Hematopoietic multipotent progenitor cell treated with erythropoietin and hydrocortisone succinate and interleukin-3 and kit ligand, for 8 days (in vitro differentiated cells): ENCODE results near the gene ABI2.

ENCODE experiments used
- DNase-seq: peaks from one replicate; pipeline ENCODE4 v3.0.0-alpha.2; 2015

Gene ABI2

GRCh38 chr2:203431391-203432185 lies 103.4 kb downstream of the ABI2 start:
- DNase-seq: no peak

DNA sequence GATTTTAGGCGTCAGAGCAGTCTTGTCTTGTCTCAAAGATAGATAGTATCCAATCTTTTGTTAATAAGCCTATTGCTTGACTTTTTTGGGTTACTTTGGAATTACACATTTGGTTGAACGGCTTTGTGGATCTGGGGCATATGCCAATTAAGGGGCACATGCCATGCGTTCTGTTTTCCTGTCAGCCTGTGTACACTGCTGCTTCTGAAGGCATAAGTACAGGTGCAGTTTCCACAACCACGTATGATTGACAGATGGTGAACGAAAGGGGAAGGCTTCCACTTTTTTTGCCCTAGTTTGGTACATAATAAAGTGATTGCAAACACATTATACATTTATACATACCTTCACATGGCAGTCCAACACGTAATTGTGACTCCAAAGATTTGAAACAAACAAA lies 104.6 kb downstream of the ABI2 start:
- no peak for DNase-seq

DNA sequence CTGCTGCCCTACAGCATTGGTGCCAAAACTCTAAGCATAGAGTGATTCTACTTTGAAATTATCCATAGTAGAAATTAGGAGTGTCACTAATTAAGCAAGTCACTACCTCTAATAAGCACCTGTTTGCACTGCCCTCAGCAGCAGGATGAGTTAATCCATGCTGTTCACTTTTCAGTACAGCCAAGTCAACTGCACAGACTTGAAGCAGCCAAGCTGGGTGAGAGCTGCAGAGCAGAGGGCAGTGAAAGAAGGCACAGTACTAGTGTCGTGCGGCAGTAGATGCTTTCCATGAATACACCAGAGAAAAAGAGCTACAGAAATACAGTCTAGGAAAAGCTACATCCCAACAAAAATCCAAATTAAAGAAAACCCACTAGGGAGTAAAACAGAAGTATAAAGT lies 108.3 kb downstream of the ABI2 start:
- no peak for DNase-seq

GRCh38 chr2:203437511-203437910 lies 109.3 kb downstream of the ABI2 start:
- no peak for DNase-seq

DNA sequence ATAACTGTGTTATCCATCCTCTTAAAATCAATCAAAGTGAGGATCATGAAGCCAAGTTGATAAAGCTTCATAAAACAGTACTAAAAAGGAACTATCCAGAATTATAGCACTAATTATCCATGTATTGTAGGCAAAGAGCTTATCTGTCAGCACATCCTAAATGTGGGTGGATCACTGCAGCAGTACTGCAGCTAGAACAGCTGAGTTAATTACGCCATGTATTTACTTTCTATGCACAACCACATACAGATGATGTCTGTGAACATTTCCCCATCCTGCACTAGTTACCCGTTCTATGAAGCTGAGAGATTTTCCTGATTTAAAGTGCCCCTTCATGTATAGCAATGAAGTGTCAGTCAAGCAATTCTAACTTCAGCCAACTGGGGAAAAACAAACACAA lies 110.3 kb downstream of the ABI2 start:
- no peak for DNase-seq

- no peak for DNase-seq
Measured at GRCh38 chr2:203440671-203441070, 112.5 kb downstream of the ABI2 start.

- DNase-seq: no peak
Measured at GRCh38 chr2:203441463-203441862, 113.3 kb downstream of the ABI2 start.

- DNase-seq: no peak
Measured at GRCh38 chr2:203442463-203442862, 114.3 kb downstream of the ABI2 start.

DNA sequence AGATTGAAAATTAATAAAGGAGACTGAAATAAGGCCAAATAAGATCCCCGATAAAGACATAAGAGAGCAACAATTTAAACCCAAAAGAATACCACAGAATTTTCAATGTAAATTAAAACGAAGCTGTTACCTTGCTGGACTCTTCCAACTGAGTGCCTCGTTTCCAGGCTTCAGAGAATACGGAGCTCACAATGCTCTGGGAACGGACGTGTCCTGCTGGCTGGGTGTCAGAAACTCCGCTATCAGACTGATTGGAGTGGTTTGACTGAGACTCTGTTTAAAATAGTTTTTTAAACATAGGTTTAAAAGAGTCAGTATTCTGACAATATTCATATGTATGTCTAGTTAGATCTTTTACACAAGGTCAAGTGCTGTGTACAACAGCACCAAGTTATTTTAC lies 116.5 kb downstream of the ABI2 start:
- DNase-seq: no peak

DNA sequence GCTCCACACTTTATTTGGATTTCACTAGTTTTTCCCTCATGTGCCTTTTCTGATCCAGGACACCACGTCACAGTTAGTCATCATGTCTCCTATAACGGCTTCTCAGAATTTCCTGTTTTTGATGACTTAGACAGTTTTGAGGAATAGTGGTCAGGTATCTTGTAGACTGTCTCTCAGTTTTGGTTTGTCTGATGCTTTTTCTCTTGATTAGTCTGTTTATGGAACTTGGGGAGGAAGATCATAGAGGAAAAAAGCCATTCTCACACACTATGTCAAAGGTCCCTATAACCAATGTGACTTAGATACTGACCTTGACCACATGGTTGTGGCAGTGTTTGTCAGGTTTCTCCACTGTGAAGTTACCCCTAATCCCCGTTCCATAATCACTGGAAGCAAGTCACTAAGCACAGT lies 117.9 kb downstream of the ABI2 start:
- no peak for DNase-seq

- no peak for DNase-seq
Measured at GRCh38 chr2:203446780-203447179, 118.6 kb downstream of the ABI2 start.

GRCh38 chr2:203450561-203450960 lies 122.4 kb downstream of the ABI2 start:
- DNase-seq: no peak

DNA sequence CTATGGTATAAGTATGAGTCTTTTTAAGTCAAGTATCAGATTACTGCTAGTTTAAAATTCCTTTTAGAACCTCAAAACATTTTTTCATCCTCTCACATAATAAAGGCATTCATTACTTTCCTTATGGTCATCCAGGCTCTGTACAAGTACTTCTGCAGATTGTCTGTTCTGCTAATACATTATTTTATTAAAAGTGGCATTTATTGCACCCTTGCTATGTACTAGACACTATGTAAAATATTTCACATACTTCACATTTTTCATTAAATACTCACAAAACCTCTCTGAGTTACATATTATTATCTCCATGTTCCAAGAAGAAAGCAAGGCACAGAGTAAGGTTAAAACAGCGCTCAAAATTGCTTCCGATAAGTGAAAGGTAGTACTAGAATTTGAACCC lies 122.8 kb downstream of the ABI2 start:
- DNase-seq: no peak

DNA sequence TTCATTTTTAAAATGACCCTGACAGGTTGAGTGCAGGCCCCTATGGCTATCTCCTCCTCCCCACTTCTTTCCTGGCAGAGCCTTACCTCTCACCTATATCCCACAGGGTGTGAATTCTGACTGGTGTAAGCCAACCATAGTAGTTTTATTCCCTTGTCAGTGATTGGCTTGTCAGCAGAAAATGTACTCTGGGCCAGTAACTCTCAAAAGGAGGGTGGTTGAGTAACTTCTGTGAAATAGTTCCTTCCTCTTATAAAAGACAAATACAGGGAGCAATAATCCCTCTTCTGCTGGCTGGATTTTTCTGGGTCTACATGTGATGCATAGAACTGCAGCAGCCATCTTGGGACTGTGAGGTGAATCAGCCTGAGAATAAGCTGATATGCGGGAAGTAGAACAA lies 123.5 kb downstream of the ABI2 start:
- DNase-seq: no peak

GRCh38 chr2:203453858-203454451 lies 125.8 kb downstream of the ABI2 start:
- peak; percentile 70 for DNase-seq

DNA sequence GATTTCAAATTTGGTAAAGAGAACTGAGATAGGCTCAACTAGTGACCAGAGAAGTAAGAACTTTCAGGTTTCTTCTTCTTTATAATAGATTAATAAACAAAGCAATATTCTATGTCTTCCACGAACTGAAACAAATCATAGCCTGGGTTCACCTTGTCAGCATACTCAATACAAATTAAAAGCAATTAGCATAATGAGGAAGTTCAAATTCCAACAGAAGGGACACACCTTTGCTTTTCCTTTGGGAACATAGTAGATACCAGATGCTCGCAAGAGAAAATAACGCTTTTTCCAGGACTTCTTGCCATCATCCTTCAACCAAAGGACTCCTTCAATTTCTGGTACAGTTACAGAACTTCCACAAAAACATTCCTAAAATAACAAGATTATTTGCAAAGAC lies 127.0 kb downstream of the ABI2 start:
- DNase-seq: no peak

GRCh38 chr2:203461746-203462145 lies 133.6 kb downstream of the ABI2 start:
- DNase-seq: no peak

- DNase-seq: no peak
Measured at GRCh38 chr2:203462308-203462707, 134.1 kb downstream of the ABI2 start.

GRCh38 chr2:203463266-203463678 lies 135.1 kb downstream of the ABI2 start:
- DNase-seq: no peak

GRCh38 chr2:203469546-203469945 lies 141.4 kb downstream of the ABI2 start:
- DNase-seq: no peak

DNA sequence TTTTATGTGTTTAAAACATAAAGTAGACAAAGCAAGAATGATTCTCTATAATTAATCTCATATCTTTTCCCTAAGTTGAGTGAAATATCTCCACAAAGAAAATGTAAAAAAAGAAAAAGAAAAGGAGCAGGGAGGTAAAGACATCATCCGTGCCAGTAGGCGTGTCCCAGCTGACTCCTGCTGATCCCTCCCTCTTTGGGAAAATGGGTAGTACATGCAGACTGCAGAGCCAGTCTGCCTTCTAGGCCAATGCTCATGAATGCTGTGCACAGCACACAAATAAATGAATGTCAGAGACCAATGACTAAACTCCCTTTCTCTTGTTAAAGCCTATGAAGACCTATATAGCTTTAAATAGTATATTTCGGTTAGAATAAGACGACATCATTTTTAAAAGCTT lies 142.2 kb downstream of the ABI2 start:
- DNase-seq: no peak

- DNase-seq: no peak
Measured at GRCh38 chr2:203471323-203471722, 143.1 kb downstream of the ABI2 start.

DNA sequence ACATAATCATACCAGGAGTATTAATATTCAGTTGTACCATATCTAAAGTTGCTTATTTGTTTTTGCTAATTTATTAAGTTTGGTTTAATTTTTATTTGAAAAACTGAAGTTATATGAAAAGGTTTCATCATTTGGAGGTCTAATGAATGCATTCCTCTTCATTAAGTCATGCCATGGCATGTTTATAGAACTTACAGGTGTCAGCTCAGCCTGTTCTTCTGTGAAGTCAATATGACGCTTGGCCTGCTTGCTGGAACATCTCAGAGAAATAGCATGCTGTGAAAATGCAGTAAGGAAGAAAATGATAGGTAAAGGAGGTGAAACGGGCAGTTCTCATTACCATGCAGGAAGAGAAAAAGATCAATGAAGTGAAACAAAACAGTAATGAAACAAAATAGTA lies 148.7 kb downstream of the ABI2 start:
- no peak for DNase-seq

DNA sequence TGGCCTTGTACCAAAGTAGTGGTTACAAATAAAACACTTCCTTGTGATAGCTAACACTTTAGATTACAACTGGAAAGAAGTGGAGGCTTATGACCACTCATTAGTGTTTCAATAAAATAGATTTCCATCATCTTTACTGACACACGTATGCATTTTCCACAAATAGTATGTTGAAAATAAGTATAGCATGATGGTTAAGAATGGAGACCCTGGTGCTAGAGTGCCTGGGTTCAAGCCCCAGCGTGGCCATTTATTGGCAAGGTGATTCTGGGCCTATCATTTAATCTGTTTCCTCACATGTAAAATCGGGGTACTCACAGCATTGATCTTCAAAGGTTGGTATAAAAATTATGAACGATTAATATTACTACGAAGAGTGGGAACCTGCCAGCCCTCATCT lies 152.4 kb downstream of the ABI2 start:
- DNase-seq: no peak
